Measurements from ENCODE around the gene ANO3. TPM values are rescaled to one million over a fixed set of nuclear protein-coding genes. Genes with fewer than 3 reads are reported as not detected.

ANO3 gene
- total RNA-seq, 2 experiments from 2014 or later, result not detected

DNA sequence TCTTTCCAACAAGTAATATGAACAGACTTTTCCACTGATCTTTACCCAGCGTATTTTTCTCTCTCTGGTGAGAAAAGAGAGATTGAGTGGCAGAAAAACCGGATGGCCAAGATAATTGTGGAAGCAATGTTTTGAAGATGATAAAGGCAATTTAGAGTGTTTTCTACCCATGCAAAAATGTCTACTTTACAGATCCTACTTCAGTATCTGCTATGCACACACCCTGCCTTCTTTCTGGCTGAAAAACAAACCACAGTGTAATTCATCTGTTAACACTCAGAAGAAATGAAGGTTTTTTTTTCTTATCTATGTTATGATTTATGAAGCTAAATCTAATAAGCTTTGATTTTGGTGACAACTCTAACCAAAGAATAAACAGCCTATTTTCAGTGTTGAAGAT is 333.1 kb downstream of the ANO3 start:
- Mint-ChIP-seq H3K9me3 (ENCODE audit: low read depth) (peaks cover 2% of the 10 kb centered on the region), H3K27me3 (no peaks in the 10 kb centered on the region), H3K27ac (no peak overlapping the region), H3K4me1 (no peaks in the 10 kb centered on the region), H3K4me3 (no peak overlapping the region), H3K36me3 (ENCODE audit: low read depth) (no peaks in the 10 kb centered on the region)
- ATAC-seq (no peak), DNase-seq (no peak)
- intact Hi-C loops (cut with DNase I, micrococcal nuclease), result no loop called here
- ChIA-PET POLR2A (no interaction called here), CTCF (interaction anchor here (0.6 kb wide), 1 partner anchor 392 kb away, joined by 7 read pairs; no protein-coding TSS in a partner anchor)

DNA sequence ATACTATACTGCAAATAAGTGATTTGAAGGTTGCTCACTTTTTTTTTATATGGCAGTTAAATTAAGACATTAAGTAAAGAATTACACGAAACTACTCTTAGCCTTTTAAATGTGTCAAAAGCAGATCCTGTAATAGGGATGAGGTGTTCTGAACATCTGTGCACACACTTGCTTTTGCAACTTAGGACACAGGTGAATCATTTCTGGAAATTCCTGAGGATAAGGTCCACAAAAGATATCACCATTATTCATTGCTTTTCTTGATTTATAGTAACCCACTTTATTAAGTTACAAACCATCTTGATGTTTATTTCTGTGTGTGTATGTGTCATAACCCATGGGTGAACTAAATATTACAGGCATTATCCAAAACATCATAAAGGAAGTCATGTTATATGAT is 334.0 kb downstream of the ANO3 start:
- POLR2A ChIA-PET, result no interaction called here
- no peaks in the 10 kb centered on the region for H3K4me1 Mint-ChIP-seq
- H3K36me3 Mint-ChIP-seq (ENCODE audit: low read depth), result no peaks in the 10 kb centered on the region
- no peak overlapping the region for H3K4me3 Mint-ChIP-seq
- CTCF ChIA-PET, result no interaction called here
- intact Hi-C loops (cut with DNase I, micrococcal nuclease), result no loop called here
- DNase-seq (no peak), ATAC-seq (no peak)
- H3K9me3 Mint-ChIP-seq (ENCODE audit: low read depth), result peaks cover 2% of the 10 kb centered on the region
- no peaks in the 10 kb centered on the region for H3K27me3 Mint-ChIP-seq
- no peak overlapping the region for H3K27ac Mint-ChIP-seq

DNA sequence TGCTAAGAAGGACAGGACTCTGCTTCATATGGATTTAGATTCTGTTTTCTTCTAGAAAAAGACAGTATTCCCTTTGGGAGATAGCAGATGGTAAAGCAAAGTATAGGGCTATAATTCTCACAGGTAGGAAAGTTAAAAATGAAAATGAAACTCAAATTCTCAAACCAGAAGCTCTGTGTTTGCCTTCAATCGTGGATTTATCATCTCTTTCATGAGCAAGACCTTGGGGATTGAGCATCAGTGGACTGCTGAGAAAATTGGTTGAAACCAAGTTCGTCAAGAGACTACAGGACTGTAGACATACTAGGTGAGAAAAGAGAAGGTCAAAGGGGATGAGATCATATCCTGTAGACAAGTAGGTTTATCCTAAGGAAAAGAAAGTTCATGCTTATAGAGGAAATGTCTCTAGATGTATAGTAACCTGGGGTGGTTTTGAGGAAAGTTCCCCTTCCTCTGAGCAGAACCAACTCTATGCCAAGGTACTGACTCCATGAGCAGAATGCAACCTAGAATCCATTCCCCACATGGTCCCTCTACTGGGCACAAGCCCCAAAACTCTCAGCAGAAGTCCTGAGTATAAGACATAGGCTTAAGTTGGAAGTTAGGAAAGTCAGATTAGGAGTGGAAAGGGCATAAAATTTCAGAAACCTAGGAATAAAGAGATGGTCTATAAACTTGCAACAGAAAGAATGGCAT is 343.5 kb downstream of the ANO3 start:
- ChIA-PET CTCF (interaction anchor here (0.6 kb wide), 1 partner anchor 823 kb away, joined by 3 read pairs; no protein-coding TSS in a partner anchor), POLR2A (interaction anchor here (0.6 kb wide), 1 partner anchor 32 kb away, joined by 3 read pairs; no protein-coding TSS in a partner anchor)
- Mint-ChIP-seq H3K9me3 (ENCODE audit: low read depth) (no peaks in the 10 kb centered on the region), H3K36me3 (ENCODE audit: low read depth) (no peaks in the 10 kb centered on the region), H3K4me3 (no peak overlapping the region), H3K4me1 (no peaks in the 10 kb centered on the region), H3K27ac (no peak overlapping the region), H3K27me3 (no peaks in the 10 kb centered on the region)
- ATAC-seq (no peak), DNase-seq (no peak)
- intact Hi-C loops (cut with DNase I, micrococcal nuclease), result no loop called here

DNA sequence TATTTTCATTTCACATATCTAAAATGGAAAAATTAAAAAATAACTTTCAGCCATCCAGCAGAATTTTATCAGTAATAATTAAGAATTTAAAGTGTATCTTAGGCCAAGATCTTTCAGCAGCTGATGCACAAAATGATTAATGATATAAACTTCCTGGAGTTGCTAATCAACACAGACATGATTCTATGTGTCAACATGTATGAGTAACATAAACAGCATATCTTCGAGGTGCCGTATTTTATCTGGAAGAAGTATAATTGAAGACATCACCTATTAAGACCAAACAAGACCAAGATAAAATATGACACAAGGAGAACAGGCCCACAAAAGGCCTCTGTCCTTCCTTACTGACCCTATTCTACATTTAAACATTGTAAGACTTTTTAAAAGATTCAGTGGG is 344.7 kb downstream of the ANO3 start:
- no peak for ATAC-seq
- Mint-ChIP-seq H3K27me3 (no peaks in the 10 kb centered on the region), H3K36me3 (ENCODE audit: low read depth) (no peaks in the 10 kb centered on the region), H3K27ac (no peak overlapping the region), H3K4me3 (no peak overlapping the region), H3K9me3 (ENCODE audit: low read depth) (no peaks in the 10 kb centered on the region), H3K4me1 (no peaks in the 10 kb centered on the region)
- ChIA-PET POLR2A (no interaction called here), CTCF (interaction anchor here (0.7 kb wide), 1 partner anchor 378 kb away, joined by 3 read pairs; no protein-coding TSS in a partner anchor)
- DNase-seq, result no peak
- intact Hi-C loops (cut with DNase I, micrococcal nuclease), result no loop called here

DNA sequence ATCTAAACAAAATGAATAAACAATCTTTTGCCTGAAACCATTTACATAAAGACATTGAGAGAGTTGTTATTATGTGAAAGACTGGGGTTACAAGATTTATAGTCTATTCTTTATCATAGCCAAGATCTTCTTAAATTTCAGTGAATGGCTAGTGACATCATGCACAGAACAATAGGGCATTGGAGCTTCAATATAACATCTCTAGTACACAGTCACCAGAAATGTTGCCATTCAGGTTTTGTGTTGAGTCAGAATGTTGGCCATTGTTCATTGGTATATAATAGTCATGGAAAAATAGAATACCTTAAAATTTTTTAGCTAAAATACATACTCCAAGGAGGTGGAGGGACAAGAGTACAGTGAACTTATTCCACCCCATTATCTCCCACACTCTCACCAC is 345.6 kb downstream of the ANO3 start:
- Mint-ChIP-seq H3K4me1 (no peaks in the 10 kb centered on the region), H3K9me3 (ENCODE audit: low read depth) (no peaks in the 10 kb centered on the region), H3K36me3 (ENCODE audit: low read depth) (no peaks in the 10 kb centered on the region), H3K27me3 (no peaks in the 10 kb centered on the region), H3K4me3 (no peak overlapping the region), H3K27ac (no peak overlapping the region)
- CTCF ChIA-PET, result no interaction called here
- POLR2A ChIA-PET, result no interaction called here
- intact Hi-C loops (cut with DNase I, micrococcal nuclease), result no loop called here
- ATAC-seq (no peak), DNase-seq (no peak)

DNA sequence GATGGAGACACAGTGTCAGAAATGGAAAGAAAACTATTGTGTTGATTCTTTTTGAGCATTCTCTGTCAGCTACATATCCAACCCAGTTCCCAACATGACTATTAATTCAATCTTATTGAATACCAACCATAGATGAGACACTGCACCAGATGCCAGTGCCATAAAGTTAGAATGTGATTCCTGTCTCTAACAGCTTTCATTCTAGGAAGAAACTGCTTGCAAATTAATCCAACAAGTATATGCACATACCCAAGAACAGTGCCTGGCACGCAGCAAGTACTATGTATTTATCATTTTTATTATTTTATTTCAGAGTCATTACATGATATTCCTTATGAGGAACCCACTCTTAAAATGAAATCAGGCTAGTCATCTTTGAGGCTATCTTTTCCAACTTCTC is 355.4 kb downstream of the ANO3 start:
- ATAC-seq, result no peak
- Mint-ChIP-seq H3K27ac (no peak overlapping the region), H3K36me3 (ENCODE audit: low read depth) (no peaks in the 10 kb centered on the region), H3K9me3 (ENCODE audit: low read depth) (peaks cover 2% of the 10 kb centered on the region), H3K4me3 (no peak overlapping the region), H3K4me1 (no peaks in the 10 kb centered on the region), H3K27me3 (no peaks in the 10 kb centered on the region)
- CTCF ChIA-PET, result no interaction called here
- intact Hi-C loops (cut with DNase I, micrococcal nuclease), result no loop called here
- POLR2A ChIA-PET, result no interaction called here
- no peak for DNase-seq

DNA sequence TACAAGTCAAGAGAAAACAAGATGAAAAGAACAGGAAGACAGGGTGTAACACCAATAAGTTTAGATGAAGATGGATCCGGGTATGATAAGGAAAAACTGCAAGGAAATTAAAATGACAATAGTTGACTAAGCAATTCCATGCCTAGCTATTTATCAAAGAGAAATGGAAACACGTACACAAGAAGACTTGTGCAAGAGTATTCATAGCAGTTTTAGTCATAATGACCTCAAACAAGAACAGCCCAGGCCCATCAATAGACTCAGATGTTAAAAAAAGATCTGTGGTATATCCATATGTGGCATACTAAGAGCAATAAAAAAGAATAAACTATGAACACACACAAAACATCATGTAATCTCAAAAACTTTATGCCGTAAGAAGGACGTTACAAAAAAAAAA is 356.8 kb downstream of the ANO3 start:
- CTCF ChIA-PET, result no interaction called here
- no peaks in the 10 kb centered on the region for H3K36me3 Mint-ChIP-seq (ENCODE audit: low read depth)
- intact Hi-C loops (cut with DNase I, micrococcal nuclease), result no loop called here
- POLR2A ChIA-PET, result no interaction called here
- H3K9me3 Mint-ChIP-seq (ENCODE audit: low read depth), result peaks cover 2% of the 10 kb centered on the region
- no peaks in the 10 kb centered on the region for H3K4me1 Mint-ChIP-seq
- H3K27me3 Mint-ChIP-seq, result no peaks in the 10 kb centered on the region
- ATAC-seq (no peak), DNase-seq (no peak)
- H3K4me3 Mint-ChIP-seq, result no peak overlapping the region
- H3K27ac Mint-ChIP-seq, result no peak overlapping the region

DNA sequence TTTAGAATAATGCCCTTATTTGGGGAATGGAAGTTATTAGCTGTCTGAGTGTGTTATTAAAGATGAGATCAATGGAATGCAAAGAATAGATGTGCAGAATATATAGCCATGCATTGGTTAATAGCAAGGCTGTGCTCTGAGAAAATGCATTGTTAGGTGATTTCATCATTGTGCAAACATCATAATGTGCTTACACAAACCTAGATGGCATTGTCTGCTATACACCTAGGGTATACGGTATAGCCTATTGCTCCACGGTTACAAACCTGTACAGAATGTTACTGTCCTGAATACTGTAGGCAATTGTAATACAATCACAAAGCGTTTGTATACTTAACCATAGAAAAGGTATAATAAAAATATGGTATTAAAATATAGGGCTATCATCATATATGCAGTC is 364.4 kb downstream of the ANO3 start:
- H3K4me1 Mint-ChIP-seq, result no peaks in the 10 kb centered on the region

DNA sequence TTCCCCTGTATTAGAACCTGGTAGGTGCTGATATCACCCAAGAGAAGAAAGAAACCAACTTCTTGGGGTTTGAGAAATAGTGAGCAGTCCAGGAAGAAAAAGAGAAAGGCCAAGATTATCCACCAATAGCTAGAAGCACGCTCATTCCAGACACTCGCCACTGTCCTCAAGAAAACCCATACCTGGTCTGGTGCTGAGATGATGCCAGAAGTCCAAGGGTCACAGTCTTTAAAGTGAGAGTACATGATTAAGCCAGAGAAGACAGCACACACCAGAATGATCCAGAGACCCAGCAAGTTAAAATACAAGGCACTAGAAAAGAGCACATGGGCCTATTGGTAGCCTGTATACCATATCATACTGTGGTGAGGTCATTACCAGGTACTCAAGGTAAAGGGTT is 366.3 kb downstream of the ANO3 start:
- Mint-ChIP-seq H3K4me3 (no peak overlapping the region), H3K36me3 (ENCODE audit: low read depth) (no peaks in the 10 kb centered on the region), H3K4me1 (no peaks in the 10 kb centered on the region), H3K27ac (no peak overlapping the region), H3K9me3 (ENCODE audit: low read depth) (no peaks in the 10 kb centered on the region), H3K27me3 (no peaks in the 10 kb centered on the region)
- DNase-seq (no peak), ATAC-seq (no peak)
- POLR2A ChIA-PET, result no interaction called here
- CTCF ChIA-PET, result no interaction called here
- intact Hi-C loops (cut with DNase I, micrococcal nuclease), result no loop called here

More for the DNA sequence above, 364.4 kb downstream of the ANO3 start:
- Mint-ChIP-seq H3K9me3 (ENCODE audit: low read depth) (no peaks in the 10 kb centered on the region), H3K27ac (no peak overlapping the region), H3K36me3 (ENCODE audit: low read depth) (no peaks in the 10 kb centered on the region), H3K27me3 (no peaks in the 10 kb centered on the region), H3K4me3 (no peak overlapping the region)
- no peak for ATAC-seq
- POLR2A ChIA-PET, result no interaction called here
- CTCF ChIA-PET, result no interaction called here
- intact Hi-C loops (cut with DNase I, micrococcal nuclease), result no loop called here
- no peak for DNase-seq

DNA sequence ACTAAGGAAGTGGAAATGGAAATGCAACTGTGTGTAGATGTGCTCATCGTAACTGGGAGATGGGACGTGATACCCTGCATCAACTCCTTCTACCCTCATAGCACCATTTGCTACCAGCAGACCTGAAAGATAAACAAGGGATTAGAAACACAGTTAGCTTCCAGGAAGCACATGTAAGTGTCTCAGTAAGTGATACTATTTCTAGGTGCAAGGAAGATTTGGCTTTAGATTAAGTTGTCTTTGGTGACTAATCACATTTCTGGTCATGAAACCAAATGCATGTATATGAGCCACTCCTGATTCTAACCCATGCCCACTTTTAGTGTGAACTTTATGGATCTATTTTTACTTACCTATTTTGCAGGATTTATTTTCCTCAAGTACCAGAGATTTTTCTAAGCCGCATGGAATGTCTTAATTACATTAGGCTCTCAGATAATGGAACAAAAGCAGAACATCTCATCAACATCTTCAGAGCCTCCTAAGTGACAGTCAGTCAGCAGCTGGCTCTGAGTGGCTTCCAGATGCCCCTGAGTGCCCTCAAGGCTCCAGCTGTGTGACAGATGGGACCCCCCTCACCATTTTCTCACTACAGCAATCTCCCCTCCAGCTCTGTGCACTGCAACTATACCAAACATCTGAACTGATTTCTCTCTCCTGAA is 368.8 kb downstream of the ANO3 start:
- ATAC-seq (no peak), DNase-seq (no peak)
- Mint-ChIP-seq H3K4me3 (no peak overlapping the region), H3K27me3 (no peaks in the 10 kb centered on the region), H3K36me3 (ENCODE audit: low read depth) (no peaks in the 10 kb centered on the region), H3K4me1 (no peaks in the 10 kb centered on the region), H3K27ac (no peak overlapping the region), H3K9me3 (ENCODE audit: low read depth) (no peaks in the 10 kb centered on the region)
- ChIA-PET POLR2A (no interaction called here), CTCF (no interaction called here)
- intact Hi-C loops (cut with DNase I, micrococcal nuclease), result no loop called here

DNA sequence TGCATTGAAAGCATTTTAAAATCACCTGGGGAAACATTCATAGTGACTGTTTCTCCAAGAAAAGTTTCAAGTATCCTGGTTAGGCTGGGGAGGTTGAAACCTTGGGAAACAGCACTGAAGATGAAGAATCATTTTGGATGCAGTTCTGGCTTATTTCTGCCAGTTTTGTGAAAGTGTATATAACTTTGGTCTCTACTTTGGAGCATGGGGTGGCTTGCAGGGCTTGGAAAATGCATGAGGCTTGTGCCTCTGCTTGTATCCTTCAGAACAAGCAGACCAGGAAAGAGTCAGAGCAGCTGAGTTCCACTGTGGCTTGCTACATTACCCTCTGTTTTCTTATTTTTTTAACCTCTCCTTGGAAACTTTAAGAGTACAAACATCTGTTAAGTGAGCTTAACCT is 370.5 kb downstream of the ANO3 start:
- Mint-ChIP-seq H3K9me3 (ENCODE audit: low read depth) (no peaks in the 10 kb centered on the region), H3K27ac (no peak overlapping the region), H3K36me3 (ENCODE audit: low read depth) (no peaks in the 10 kb centered on the region), H3K4me1 (no peaks in the 10 kb centered on the region), H3K4me3 (no peak overlapping the region), H3K27me3 (no peaks in the 10 kb centered on the region)
- POLR2A ChIA-PET, result no interaction called here
- CTCF ChIA-PET, result no interaction called here
- ATAC-seq (no peak), DNase-seq (no peak)
- intact Hi-C loops (cut with DNase I, micrococcal nuclease), result no loop called here

DNA sequence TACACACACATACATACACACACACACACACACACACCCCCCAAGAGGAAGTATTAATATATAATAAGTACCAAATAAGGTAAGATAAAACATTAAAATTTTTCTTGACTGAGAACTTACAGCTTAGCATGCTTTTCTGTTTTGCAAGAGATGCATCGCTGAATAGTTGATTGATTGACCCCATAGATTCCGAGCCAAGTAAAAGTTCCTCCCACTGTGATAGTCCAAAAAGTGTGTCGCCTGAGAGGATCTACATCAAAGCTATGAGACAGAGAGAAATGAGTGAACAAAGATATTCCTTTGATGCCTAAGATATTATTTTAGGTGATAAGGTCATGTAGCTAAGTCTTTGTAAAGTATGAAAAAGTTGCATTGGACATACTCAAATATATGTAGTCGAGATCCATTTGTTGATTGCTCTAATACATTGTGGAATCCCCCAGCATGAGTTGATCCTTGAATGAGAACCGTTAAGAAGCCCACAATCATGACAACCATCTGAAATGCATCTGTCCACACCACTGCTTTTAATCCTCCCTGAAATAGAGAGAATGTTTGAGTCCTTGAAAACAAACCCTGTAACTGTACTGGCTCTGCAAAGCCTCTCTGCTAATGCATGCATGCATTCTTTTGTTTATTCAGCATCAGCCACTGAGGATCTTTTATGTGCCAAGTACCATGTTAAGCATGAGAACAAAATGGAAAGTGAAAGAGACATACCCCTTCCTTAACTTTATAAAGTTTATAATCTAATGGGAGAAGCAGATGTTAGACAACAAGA is 371.7 kb downstream of the ANO3 start:
- H3K4me1 Mint-ChIP-seq, result no peaks in the 10 kb centered on the region
- intact Hi-C loops (cut with DNase I, micrococcal nuclease), result no loop called here
- ChIA-PET POLR2A (no interaction called here), CTCF (no interaction called here)
- H3K27me3 Mint-ChIP-seq, result no peaks in the 10 kb centered on the region
- H3K27ac Mint-ChIP-seq, result no peak overlapping the region
- H3K4me3 Mint-ChIP-seq, result no peak overlapping the region
- no peak for ATAC-seq
- H3K36me3 Mint-ChIP-seq (ENCODE audit: low read depth), result no peaks in the 10 kb centered on the region
- no peak for DNase-seq
- H3K9me3 Mint-ChIP-seq (ENCODE audit: low read depth), result no peaks in the 10 kb centered on the region
